Lung (tissue), 12 donors: ENCODE results near the gene LDLRAP1. TPM values are rescaled to one million over a fixed set of nuclear protein-coding genes. Genes with fewer than 3 reads are reported as not detected.

Experiments
- ATAC-seq: fragments of 200-7000 bp; cut with Tn5 transposase; one replicate; pipeline ENCODE4 v1.9.1; 2020; ENCODE audit warnings: moderate number of reproducible peaks; ENCODE audit not compliant: insufficient read depth, low FRiP score
- DNase-seq, 3 donors: peaks; one replicate each; pipeline ENCODE4 v3.0.0-alpha.2; 2013 to 2017
- H3K27ac ChIP-seq, 2 donors: one replicate each; pipeline ENCODE4 v1.5.1; 2013; ENCODE audit warnings: mild to moderate bottlenecking in 2 of 2, moderate library complexity in 2 of 2, control low read depth in 1 of 2, inconsistent platforms in 1 of 2, low read depth in 1 of 2, low read length in 1 of 2
- H3K27me3 ChIP-seq, 3 donors: one replicate each; pipeline ENCODE4 v1.5.1; 2013; ENCODE audit warnings: low read length in 2 of 3; ENCODE audit not compliant: control insufficient read depth in 3 of 3, insufficient read depth in 3 of 3
- H3K36me3 ChIP-seq, 4 donors: one replicate each; pipeline ENCODE4 v1.5.1; 2013; ENCODE audit warnings: low read length in 4 of 4, mild to moderate bottlenecking in 1 of 4, moderate library complexity in 1 of 4; ENCODE audit not compliant: control insufficient read depth in 4 of 4, insufficient read depth in 4 of 4
- H3K4me1 ChIP-seq, 5 donors: one replicate each; pipeline ENCODE4 v1.5.1; 2013; ENCODE audit warnings: low read length in 5 of 5, mild to moderate bottlenecking in 2 of 5, moderate library complexity in 1 of 5; ENCODE audit not compliant: control insufficient read depth in 5 of 5, insufficient read depth in 5 of 5
- H3K4me3 ChIP-seq: one replicate; pipeline ENCODE4 v1.5.1; 2013; ENCODE audit warnings: mild to moderate bottlenecking, control low read depth, moderate library complexity
- H3K9ac ChIP-seq, 2 donors: one replicate each; pipeline ENCODE4 v1.5.1; 2013; ENCODE audit warnings: low read length in 2 of 2, control low read depth in 1 of 2; ENCODE audit not compliant: insufficient read depth in 1 of 2
- H3K9me3 ChIP-seq, 4 donors: one replicate each; pipeline ENCODE4 v1.5.1; 2013; ENCODE audit warnings: low read length in 3 of 4, mild to moderate bottlenecking in 1 of 4, moderate library complexity in 1 of 4; ENCODE audit not compliant: control insufficient read depth in 4 of 4, insufficient read depth in 3 of 4
- WGBS, 2 donors: extraction: QIAGEN DNeasy Blood & Tissue Kit; methylation state at CpG; one replicate each; pipeline ENCODE4 v1.1.7; 2013; 5-methylcytosine and 5-hydroxymethylcytosine counted together
- polyA plus RNA-seq, 2 donors: library from polyadenylated mRNA; stranded (reverse); fragments of 200-250 nt; gene quantifications; one replicate each; pipeline ENCODE4 v1.2.1, GENCODE V29; 2013
- total RNA-seq, 2 donors: library from RNA; depleted of rRNA in 1 of 2; stranded (reverse); fragments of >200 nt in 1 of 2; gene quantifications; one replicate each; pipeline ENCODE4 v1.2.1, GENCODE V29; 2014 to 2021
- TF ChIP-seq, protein P1 (sequence below): IDR thresholded peaks from 2 replicates; pipeline ENCODE4 v1.5.1; 2012; ENCODE audit warnings: mild to moderate bottlenecking; ENCODE audit errors: control extremely low read depth, extremely low read depth
- donor health status: control.
- donor health status: control.
- donor health status: Bipolar disorder and iron deficiency.
- donor health status: healthy.
- donor health status: DM: yes; HTN: yes; CAD: no.

The LDLRAP1 gene
- total and polyA plus RNA-seq, 4 donors, result 15.2 to 23.4 (median 18.3) TPM

DNA sequence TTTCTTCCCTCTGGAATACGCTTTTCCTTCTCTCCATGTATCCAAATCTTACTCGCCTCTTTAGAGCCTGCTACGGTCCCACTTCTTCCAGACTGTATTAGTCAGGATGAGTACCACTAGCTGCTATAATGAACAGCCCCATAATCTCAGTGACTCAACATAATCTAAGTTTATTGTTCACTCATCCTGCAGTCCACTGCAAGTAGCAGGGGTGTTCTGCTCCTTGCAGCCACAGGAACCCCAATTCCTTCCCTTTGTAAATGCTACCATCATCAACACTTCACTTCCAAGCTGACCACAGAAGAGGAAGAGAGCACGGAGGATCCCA is 18.1 kb upstream of the LDLRAP1 start:
- DNase-seq (no peak), ATAC-seq (no peak)
- no peaks in the 10 kb centered on the region for H3K36me3 ChIP-seq
- no peaks in the 10 kb centered on the region for H3K4me1 ChIP-seq
- peaks cover 0 to 7% (median 1%) of the 10 kb centered on the region in 4 donors for H3K9me3 ChIP-seq
- H3K9ac ChIP-seq, result no peak overlapping the region
- H3K27me3 ChIP-seq, result no peaks in the 10 kb centered on the region
- TF ChIP-seq, protein P1, sequence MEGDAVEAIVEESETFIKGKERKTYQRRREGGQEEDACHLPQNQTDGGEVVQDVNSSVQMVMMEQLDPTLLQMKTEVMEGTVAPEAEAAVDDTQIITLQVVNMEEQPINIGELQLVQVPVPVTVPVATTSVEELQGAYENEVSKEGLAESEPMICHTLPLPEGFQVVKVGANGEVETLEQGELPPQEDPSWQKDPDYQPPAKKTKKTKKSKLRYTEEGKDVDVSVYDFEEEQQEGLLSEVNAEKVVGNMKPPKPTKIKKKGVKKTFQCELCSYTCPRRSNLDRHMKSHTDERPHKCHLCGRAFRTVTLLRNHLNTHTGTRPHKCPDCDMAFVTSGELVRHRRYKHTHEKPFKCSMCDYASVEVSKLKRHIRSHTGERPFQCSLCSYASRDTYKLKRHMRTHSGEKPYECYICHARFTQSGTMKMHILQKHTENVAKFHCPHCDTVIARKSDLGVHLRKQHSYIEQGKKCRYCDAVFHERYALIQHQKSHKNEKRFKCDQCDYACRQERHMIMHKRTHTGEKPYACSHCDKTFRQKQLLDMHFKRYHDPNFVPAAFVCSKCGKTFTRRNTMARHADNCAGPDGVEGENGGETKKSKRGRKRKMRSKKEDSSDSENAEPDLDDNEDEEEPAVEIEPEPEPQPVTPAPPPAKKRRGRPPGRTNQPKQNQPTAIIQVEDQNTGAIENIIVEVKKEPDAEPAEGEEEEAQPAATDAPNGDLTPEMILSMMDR, result no peak
- H3K27ac ChIP-seq, result no peak overlapping the region
- no peak overlapping the region for H3K4me3 ChIP-seq
- 89 to 91% methylated on average over 4 of the region's 4 CpGs for WGBS, 2 donors

DNA sequence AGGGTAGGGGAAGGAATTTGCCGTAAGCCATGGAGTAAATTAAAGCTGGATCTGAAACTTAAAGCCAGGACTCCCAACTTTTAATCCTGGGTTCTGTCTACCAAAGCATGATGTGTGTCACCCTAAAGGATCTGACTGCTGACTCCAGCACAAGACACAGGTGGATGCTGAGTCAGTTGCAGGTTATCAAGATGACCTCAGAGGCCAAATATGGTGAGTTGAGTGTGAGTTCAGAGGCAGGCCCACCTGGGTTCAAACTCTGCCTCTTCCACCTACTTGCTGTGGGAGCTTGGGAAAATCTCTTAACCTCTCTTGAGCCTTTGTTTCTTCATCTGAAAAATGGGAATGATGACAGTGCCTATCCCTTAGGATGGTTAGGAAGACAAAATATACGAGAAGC is 16.7 kb upstream of the LDLRAP1 start:
- DNase-seq, result no peak

DNA sequence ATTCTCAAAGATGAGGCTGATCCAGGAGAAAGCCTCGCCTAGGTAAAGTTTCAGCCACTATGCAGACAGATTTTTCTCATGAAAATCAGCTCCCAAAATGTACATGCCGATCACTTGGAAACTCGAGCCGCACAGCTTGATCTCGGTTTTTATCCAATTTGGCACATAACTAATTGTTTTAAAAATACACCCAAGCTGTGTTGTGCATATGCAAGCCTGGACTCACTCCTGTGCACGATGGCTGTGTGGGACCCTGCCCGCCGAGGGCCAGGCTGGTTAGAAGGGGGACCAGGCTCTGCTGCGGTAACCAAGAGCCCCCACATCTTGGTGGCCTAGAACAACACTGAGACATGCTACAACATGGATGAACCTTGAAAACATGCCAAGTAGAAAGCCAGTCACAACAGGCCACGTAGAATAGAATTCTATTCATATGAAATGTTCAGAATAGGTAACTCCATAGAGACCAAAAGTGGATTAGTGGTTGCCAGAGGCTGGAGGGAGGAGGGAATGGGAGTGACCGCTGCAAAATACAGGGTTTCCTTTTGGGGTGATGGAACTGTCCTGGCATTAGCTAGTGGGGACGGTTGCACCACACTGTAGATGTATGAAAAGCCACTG is 16.1 kb upstream of the LDLRAP1 start:
- Histone ChIP-seq H3K36me3 (no peaks in the 10 kb centered on the region), H3K27me3 (no peaks in the 10 kb centered on the region), H3K27ac (no peak overlapping the region), H3K9me3 (peaks cover 0 to 7% (median 1%) of the 10 kb centered on the region in 4 donors), H3K4me1 (no peaks in the 10 kb centered on the region), H3K9ac (no peak overlapping the region), H3K4me3 (no peak overlapping the region)
- 87 to 91% methylated on average over 12 of the region's 12 CpGs for WGBS, 2 donors
- TF ChIP-seq, protein P1, result no peak
- DNase-seq, result no peak
- no peak for ATAC-seq

More for the DNA sequence above, 16.7 kb upstream of the LDLRAP1 start:
- H3K27me3 ChIP-seq, result no peaks in the 10 kb centered on the region
- TF ChIP-seq, protein P1, result no peak
- peaks cover 0 to 7% (median 1%) of the 10 kb centered on the region in 4 donors for H3K9me3 ChIP-seq
- no peak overlapping the region for H3K9ac ChIP-seq
- H3K4me3 ChIP-seq, result no peak overlapping the region
- no peak for ATAC-seq
- no peaks in the 10 kb centered on the region for H3K4me1 ChIP-seq
- no peaks in the 10 kb centered on the region for H3K36me3 ChIP-seq
- no peak overlapping the region for H3K27ac ChIP-seq
- 95 to 96% methylated on average over 2 of the region's 2 CpGs for WGBS, 2 donors
